ENCODE data around the gene RNF133.
"Not testable (repeated sequence)": the region's sequence is repeated elsewhere in the genome, so short reads cannot be mapped to it uniquely, and the experiment has no call there.

The RNF133 gene

GRCh38 chr7:122689346-122690109, 9.4 kb downstream of the RNF133 start:
- no peak for DNase-seq (ENCODE audit: low spot score)

GRCh38 chr7:122688400-122688998, 10.4 kb downstream of the RNF133 start:
- no peak for DNase-seq (ENCODE audit: low spot score)

- no peak for DNase-seq (ENCODE audit: low spot score)
These were observed 12.5 kb downstream of the RNF133 start for GRCh38 chr7:122686360-122686878.

GRCh38 chr7:122684504-122684903, 14.4 kb downstream of the RNF133 start:
- no peak for DNase-seq (ENCODE audit: low spot score)

GRCh38 chr7:122682815-122683550, 15.9 kb downstream of the RNF133 start:
- no peak for DNase-seq (ENCODE audit: low spot score)

- DNase-seq (ENCODE audit: low spot score) = not testable (repeated sequence)
These were observed 17.7 kb downstream of the RNF133 start for GRCh38 chr7:122681186-122681585.

GRCh38 chr7:122679813-122680212, 19.1 kb downstream of the RNF133 start:
- no peak for DNase-seq (ENCODE audit: low spot score)

- DNase-seq (ENCODE audit: low spot score) = not testable (repeated sequence)
These were observed 19.6 kb downstream of the RNF133 start for GRCh38 chr7:122679269-122679709.

- DNase-seq (ENCODE audit: low spot score) = no peak
These were observed 21.8 kb downstream of the RNF133 start for GRCh38 chr7:122677149-122677548.

- DNase-seq (ENCODE audit: low spot score) = no peak
These were observed 22.5 kb downstream of the RNF133 start for GRCh38 chr7:122676466-122676865.

- no peak for DNase-seq (ENCODE audit: low spot score)
These were observed 23.3 kb downstream of the RNF133 start for GRCh38 chr7:122675621-122676020.

GRCh38 chr7:122675011-122675410, 23.9 kb downstream of the RNF133 start:
- DNase-seq (ENCODE audit: low spot score) = no peak

GRCh38 chr7:122674502-122674901, 24.4 kb downstream of the RNF133 start:
- DNase-seq (ENCODE audit: low spot score) = peak; percentile 14

- DNase-seq (ENCODE audit: low spot score) = no peak
These were observed 25.0 kb downstream of the RNF133 start for GRCh38 chr7:122673951-122674350.

- DNase-seq (ENCODE audit: low spot score) = no peak
These were observed 26.4 kb downstream of the RNF133 start for GRCh38 chr7:122672536-122672935.

GRCh38 chr7:122663733-122664132, 35.2 kb downstream of the RNF133 start:
- DNase-seq (ENCODE audit: low spot score) = no peak

GRCh38 chr7:122658856-122659255, 40.1 kb downstream of the RNF133 start:
- no peak for DNase-seq (ENCODE audit: low spot score)

GRCh38 chr7:122653685-122654084, 45.2 kb downstream of the RNF133 start:
- DNase-seq (ENCODE audit: low spot score) = no peak

GRCh38 chr7:122652876-122653275, 46.0 kb downstream of the RNF133 start:
- DNase-seq (ENCODE audit: low spot score) = no peak

GRCh38 chr7:122651451-122651850, 47.5 kb downstream of the RNF133 start:
- DNase-seq (ENCODE audit: low spot score) = no peak
